Measurements from ENCODE around the gene ISX. TPM values are rescaled to one million over a fixed set of nuclear protein-coding genes. Genes with fewer than 3 reads are reported as not detected.

The ISX gene
- total and polyA plus RNA-seq, 9 of the 15 experiments (the other 6 are each of a cell fraction or from before 2014, with no cell fraction given) = 0.03 to 0.36 (median 0.07) TPM

DNA sequence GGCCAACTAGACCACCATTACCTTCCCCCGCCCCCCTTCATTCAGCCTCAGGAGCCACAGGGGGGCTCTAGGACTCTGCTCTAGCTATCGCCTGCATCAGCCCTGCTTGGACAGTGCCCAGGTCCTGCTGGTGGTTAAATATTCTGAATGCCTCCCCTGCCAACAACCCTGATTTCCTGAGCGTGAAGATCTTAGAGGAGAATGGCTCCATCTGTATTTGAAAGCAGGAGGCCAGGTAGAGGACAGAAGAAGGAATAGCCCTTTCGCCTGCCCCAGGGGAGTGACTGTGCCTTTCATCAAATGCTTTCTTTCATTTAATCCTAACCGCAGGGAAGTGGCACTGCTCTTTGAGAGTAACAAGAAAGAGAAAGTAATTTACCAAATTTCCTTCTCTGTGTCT lies 69.2 kb downstream of the ISX start:
- DNase-seq (ENCODE audit: extremely low read depth in 1 of 4, low spot score in 3 of 4) = peak in 1 of 4 experiments; percentile 18
- H4K20me1 ChIP-seq (replicated peaks; ENCODE audit: control insufficient read depth, insufficient read depth, low read length) = no peaks in the 10 kb centered on the region
- H3K27me3 ChIP-seq (ENCODE audit: control insufficient read depth in 2 of 2, insufficient read depth in 2 of 2, low read length in 2 of 2) = no peaks in the 10 kb centered on the region
- BruUV-seq (replicated peaks) = no TSS peak
- H3K9ac ChIP-seq (ENCODE audit: insufficient read depth in 1 of 2, low read depth in 2 of 2, low read length in 2 of 2) = peak overlapping the region in 1 of 2 experiments; percentile 65; a peak in 1 of 4 replicates
- H3K27ac ChIP-seq (ENCODE audit: extremely low read depth, low read depth, low read length) = no peak overlapping the region
- H3K4me1 ChIP-seq (replicated peaks in 1 of 2; ENCODE audit: control insufficient read depth in 2 of 2, insufficient read depth in 2 of 2, low read length in 2 of 2) = peaks cover 23 to 42% of the 10 kb centered on the region in 2 experiments
- H3K4me3 ChIP-seq = no peak overlapping the region
- H3K4me2 ChIP-seq (ENCODE audit: insufficient read depth, low read length) = no peak overlapping the region
- no peaks in the 10 kb centered on the region for H3K9me3 ChIP-seq (replicated peaks; ENCODE audit: control insufficient read depth, insufficient read depth, low read depth, low read length)
- FAIRE-seq = no peak
- intact Hi-C loops (cut with micrococcal nuclease) (no loop called here), in situ Hi-C loops (cut with MboI) (no loop called here)
- H3K36me3 ChIP-seq (ENCODE audit: control insufficient read depth, insufficient read depth, low read length) = no peaks in the 10 kb centered on the region
- H2AFZ ChIP-seq (ENCODE audit: low read depth, low read length) = no peak overlapping the region
- 65% methylated on average over 5 of the region's 5 CpGs for WGBS (ENCODE audit: insufficient coverage, low coverage, missing lambda C conversion rate)
- H3K9me1 ChIP-seq (ENCODE audit: control insufficient read depth, insufficient read depth, low read length) = peaks cover 4% of the 10 kb centered on the region
- H3K79me2 ChIP-seq (ENCODE audit: control insufficient read depth, insufficient read depth, low read length) = no peaks in the 10 kb centered on the region
- ChIA-PET CTCF (ENCODE audit: low intra/inter-chr PET ratio) (no interaction called here), POLR2A (interaction anchor here (0.7 kb wide), 1 partner anchor 76 kb away, joined by 3 read pairs; no protein-coding TSS in a partner anchor)
- ATAC-seq = no peak
- TF ChIP-seq, protein P1, sequence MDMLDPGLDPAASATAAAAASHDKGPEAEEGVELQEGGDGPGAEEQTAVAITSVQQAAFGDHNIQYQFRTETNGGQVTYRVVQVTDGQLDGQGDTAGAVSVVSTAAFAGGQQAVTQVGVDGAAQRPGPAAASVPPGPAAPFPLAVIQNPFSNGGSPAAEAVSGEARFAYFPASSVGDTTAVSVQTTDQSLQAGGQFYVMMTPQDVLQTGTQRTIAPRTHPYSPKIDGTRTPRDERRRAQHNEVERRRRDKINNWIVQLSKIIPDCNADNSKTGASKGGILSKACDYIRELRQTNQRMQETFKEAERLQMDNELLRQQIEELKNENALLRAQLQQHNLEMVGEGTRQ (CRISPR knock-in tag; IDR thresholded peaks at IDR 0.05) = no peak
- TF ChIP-seq EP400 (IDR thresholded peaks at IDR 0.05) (no peak), ZNF699 (CRISPR knock-in tag; IDR thresholded peaks at IDR 0.05; ENCODE audit: insufficient replicate concordance) (no peak), CCAR2 (IDR thresholded peaks at IDR 0.05; ENCODE audit: low read depth, low read length) (no peak), OTX1 (CRISPR knock-in tag; IDR thresholded peaks at IDR 0.05) (no peak), TCF3 (CRISPR knock-in tag; IDR thresholded peaks at IDR 0.05) (no peak), HDAC1 (IDR thresholded peaks at IDR 0.05) (no peak), NEUROD1 (IDR thresholded peaks at IDR 0.05; ENCODE audit: borderline replicate concordance, low read depth, low read length, partially characterized antibody) (no peak), CEBPB (tag; IDR thresholded peaks at IDR 0.05) (no peak)
- TF ChIP-seq, protein P2, sequence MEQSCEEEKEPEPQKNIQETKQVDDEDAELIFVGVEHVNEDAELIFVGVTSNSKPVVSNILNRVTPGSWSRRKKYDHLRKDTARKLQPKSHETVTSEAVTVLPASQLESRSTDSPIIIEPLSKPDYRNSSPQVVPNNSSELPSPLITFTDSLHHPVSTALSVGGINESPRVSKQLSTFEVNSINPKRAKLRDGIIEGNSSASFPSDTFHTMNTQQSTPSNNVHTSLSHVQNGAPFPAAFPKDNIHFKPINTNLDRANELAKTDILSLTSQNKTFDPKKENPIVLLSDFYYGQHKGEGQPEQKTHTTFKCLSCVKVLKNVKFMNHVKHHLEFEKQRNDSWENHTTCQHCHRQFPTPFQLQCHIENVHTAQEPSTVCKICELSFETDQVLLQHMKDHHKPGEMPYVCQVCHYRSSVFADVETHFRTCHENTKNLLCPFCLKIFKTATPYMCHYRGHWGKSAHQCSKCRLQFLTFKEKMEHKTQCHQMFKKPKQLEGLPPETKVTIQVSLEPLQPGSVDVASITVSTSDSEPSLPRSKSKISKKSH (CRISPR knock-in tag; IDR thresholded peaks at IDR 0.05) = no peak
- TF ChIP-seq, protein P3, sequence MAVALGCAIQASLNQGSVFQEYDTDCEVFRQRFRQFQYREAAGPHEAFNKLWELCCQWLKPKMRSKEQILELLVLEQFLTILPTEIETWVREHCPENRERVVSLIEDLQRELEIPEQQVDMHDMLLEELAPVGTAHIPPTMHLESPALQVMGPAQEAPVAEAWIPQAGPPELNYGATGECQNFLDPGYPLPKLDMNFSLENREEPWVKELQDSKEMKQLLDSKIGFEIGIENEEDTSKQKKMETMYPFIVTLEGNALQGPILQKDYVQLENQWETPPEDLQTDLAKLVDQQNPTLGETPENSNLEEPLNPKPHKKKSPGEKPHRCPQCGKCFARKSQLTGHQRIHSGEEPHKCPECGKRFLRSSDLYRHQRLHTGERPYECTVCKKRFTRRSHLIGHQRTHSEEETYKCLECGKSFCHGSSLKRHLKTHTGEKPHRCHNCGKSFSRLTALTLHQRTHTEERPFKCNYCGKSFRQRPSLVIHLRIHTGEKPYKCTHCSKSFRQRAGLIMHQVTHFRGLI (CRISPR knock-in tag; IDR thresholded peaks at IDR 0.05) = no peak
- TF ChIP-seq, protein P4, sequence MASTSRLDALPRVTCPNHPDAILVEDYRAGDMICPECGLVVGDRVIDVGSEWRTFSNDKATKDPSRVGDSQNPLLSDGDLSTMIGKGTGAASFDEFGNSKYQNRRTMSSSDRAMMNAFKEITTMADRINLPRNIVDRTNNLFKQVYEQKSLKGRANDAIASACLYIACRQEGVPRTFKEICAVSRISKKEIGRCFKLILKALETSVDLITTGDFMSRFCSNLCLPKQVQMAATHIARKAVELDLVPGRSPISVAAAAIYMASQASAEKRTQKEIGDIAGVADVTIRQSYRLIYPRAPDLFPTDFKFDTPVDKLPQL (IDR thresholded peaks at IDR 0.05; ENCODE audit: extremely low read depth, insufficient read length) = no peak
- TF ChIP-seq, protein P5, sequence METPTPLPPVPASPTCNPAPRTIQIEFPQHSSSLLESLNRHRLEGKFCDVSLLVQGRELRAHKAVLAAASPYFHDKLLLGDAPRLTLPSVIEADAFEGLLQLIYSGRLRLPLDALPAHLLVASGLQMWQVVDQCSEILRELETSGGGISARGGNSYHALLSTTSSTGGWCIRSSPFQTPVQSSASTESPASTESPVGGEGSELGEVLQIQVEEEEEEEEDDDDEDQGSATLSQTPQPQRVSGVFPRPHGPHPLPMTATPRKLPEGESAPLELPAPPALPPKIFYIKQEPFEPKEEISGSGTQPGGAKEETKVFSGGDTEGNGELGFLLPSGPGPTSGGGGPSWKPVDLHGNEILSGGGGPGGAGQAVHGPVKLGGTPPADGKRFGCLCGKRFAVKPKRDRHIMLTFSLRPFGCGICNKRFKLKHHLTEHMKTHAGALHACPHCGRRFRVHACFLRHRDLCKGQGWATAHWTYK (CRISPR knock-in tag; IDR thresholded peaks at IDR 0.05) = no peak
- TF ChIP-seq, protein P6, sequence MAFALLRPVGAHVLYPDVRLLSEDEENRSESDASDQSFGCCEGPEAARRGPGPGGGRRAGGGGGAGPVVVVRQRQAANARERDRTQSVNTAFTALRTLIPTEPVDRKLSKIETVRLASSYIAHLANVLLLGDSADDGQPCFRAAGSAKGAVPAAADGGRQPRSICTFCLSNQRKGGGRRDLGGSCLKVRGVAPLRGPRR (CRISPR knock-in tag; IDR thresholded peaks at IDR 0.05) = no peak
- TF ChIP-seq, protein P7, sequence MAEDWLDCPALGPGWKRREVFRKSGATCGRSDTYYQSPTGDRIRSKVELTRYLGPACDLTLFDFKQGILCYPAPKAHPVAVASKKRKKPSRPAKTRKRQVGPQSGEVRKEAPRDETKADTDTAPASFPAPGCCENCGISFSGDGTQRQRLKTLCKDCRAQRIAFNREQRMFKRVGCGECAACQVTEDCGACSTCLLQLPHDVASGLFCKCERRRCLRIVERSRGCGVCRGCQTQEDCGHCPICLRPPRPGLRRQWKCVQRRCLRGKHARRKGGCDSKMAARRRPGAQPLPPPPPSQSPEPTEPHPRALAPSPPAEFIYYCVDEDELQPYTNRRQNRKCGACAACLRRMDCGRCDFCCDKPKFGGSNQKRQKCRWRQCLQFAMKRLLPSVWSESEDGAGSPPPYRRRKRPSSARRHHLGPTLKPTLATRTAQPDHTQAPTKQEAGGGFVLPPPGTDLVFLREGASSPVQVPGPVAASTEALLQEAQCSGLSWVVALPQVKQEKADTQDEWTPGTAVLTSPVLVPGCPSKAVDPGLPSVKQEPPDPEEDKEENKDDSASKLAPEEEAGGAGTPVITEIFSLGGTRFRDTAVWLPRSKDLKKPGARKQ (CRISPR knock-in tag; IDR thresholded peaks at IDR 0.05) = no peak
